ENCODE measurements around the gene DAAM2.

DAAM2 gene

GRCh38 chr6:39935241-39935640, 143.1 kb downstream of the DAAM2 start:
- no peak for FAIRE-seq

DNA sequence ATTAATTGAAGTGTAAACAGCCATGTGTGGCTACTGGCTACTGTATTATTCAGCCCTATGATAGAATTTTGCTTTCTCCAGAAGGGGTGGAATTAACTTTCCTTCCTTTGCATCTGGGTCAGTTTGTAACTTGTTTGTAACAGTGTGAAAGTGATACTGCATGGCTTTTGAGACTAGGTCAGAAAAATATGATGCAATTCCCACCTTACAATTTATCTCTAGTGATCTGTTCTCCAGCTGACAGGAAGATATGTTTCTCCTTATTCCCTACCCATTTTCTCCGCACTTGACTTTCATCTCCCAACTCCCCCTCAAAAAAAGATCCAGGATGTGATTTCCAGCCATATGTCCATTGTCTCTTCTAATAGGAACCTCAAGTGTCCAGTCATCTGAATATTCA, 144.7 kb downstream of the DAAM2 start:
- no peak for FAIRE-seq

GRCh38 chr6:39937686-39938333, 145.6 kb downstream of the DAAM2 start:
- FAIRE-seq = no peak

GRCh38 chr6:39938773-39939654, 146.8 kb downstream of the DAAM2 start:
- FAIRE-seq = no peak

GRCh38 chr6:39941138-39941537, 149.0 kb downstream of the DAAM2 start:
- FAIRE-seq = no peak

GRCh38 chr6:39941820-39942219, 149.6 kb downstream of the DAAM2 start:
- FAIRE-seq = no peak

- no peak for FAIRE-seq
Observed at GRCh38 chr6:39942903-39943580, 150.9 kb downstream of the DAAM2 start.

DNA sequence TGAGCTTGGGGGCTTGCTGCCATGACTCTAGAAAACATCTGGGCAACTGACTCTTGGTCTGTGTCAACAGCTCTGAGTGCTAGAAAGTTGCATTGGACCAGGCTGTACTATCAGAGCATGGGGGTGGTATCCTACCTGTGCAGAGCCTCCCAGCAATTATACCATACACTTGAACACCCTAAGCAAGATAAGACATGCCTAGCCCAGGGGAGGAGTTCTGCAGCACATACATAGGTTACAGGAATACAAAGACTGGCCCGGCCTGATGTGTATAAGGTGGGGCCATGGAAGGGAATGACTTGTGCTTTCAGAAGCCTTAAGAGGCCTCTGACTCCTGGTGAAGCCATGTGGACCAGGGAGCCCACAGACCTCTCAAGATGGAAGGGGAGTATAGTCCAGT, 153.4 kb downstream of the DAAM2 start:
- FAIRE-seq = no peak

DNA sequence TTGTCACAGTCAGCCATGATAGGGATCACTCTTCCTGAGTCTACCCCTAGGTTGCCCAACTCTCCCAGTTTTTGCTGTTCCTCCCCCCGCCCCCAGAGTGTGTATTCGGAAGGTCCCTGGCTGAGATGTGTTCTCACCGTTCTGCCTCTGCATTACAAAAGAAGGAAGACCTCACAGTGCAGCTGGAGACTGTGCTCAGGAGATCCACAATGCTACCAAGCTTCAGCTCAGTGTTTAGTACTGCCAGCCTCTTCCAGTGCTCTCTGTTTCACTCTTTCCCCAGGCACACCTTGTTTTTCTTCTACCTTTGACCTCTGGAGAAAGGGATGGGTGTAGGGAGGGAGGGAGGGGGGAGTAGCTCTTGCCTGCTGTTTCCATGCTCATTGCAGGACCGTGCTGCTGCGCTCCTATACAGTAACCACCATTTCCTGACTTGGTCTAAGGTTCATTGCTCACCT, 155.5 kb downstream of the DAAM2 start:
- no peak for FAIRE-seq

GRCh38 chr6:39948199-39948791, 156.1 kb downstream of the DAAM2 start:
- FAIRE-seq = no peak

- FAIRE-seq = no peak
Observed at GRCh38 chr6:39950125-39950720, 158.0 kb downstream of the DAAM2 start.

DNA sequence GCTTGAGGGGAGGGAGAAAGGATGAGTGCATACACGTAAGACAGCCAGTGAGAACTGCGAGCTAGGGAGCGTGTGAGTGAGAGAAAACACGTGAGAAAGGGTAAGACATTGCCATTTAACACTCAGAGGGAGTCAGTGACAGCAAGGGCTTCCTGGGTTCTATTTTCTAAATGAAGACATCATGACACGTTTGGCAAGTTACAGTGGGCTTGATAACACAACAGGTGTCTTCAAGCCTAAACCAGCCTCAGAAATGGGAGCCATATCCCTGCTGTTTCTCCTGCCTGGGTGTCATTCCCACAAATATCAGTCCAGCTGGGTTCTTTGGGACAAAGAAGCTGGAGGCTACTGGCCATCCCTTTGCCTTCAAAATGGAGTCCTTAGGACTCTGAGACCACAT, 159.0 kb downstream of the DAAM2 start:
- FAIRE-seq = no peak

GRCh38 chr6:39951716-39952115, 159.5 kb downstream of the DAAM2 start:
- no peak for FAIRE-seq

DNA sequence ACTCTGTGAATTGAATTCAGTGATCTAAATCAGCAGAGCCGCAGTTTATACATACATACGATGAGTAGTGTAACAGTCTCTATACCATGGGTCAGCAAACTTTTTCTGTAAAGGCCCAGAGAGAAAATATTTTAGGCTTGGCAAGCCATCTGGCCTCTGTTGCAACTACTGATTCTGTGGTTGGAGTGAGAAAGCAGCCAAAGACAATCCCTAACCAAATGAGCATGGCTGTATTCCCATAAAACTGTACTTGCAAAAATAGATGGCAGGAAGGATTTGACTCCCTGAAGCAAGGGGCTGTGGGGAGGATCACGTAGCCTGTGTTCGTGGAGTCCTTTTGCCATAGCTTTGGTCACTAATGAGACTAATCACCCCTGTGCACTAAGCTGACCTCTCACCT, 160.0 kb downstream of the DAAM2 start:
- FAIRE-seq = no peak

GRCh38 chr6:39953076-39953618, 161.0 kb downstream of the DAAM2 start:
- no peak for FAIRE-seq

Measured in G401.6 (cell line).